ENCODE measurements around the gene RREB1. TPM values are rescaled to one million over a fixed set of nuclear protein-coding genes. Genes with fewer than 3 reads are reported as not detected.

RREB1 gene
- total RNA-seq, 1 donor from 2014 or later = 57.6 TPM

GRCh38 chr6:7140631-7141378 is 33.0 kb downstream of the RREB1 start:
- Mint-ChIP-seq H3K4me3 (ENCODE audit: unreplicated experiment) (peak overlapping the region; percentile 88), H3K36me3 (ENCODE audit: low read depth, unreplicated experiment) (no peaks in the 10 kb centered on the region), H3K9me3 (ENCODE audit: unreplicated experiment) (no peaks in the 10 kb centered on the region), H3K27me3 (ENCODE audit: unreplicated experiment) (peaks cover 6% of the 10 kb centered on the region), H3K4me1 (ENCODE audit: unreplicated experiment) (peaks cover 40% of the 10 kb centered on the region), H3K27ac (ENCODE audit: unreplicated experiment) (peak overlapping the region; percentile 95)
- DNase-seq (ENCODE audit: low spot score) = peak; percentile 88
- TF ChIP-seq, protein P1, sequence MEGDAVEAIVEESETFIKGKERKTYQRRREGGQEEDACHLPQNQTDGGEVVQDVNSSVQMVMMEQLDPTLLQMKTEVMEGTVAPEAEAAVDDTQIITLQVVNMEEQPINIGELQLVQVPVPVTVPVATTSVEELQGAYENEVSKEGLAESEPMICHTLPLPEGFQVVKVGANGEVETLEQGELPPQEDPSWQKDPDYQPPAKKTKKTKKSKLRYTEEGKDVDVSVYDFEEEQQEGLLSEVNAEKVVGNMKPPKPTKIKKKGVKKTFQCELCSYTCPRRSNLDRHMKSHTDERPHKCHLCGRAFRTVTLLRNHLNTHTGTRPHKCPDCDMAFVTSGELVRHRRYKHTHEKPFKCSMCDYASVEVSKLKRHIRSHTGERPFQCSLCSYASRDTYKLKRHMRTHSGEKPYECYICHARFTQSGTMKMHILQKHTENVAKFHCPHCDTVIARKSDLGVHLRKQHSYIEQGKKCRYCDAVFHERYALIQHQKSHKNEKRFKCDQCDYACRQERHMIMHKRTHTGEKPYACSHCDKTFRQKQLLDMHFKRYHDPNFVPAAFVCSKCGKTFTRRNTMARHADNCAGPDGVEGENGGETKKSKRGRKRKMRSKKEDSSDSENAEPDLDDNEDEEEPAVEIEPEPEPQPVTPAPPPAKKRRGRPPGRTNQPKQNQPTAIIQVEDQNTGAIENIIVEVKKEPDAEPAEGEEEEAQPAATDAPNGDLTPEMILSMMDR (IDR thresholded peaks at IDR 0.05; ENCODE audit: unreplicated experiment) = no peak

- H3K27ac Mint-ChIP-seq (ENCODE audit: unreplicated experiment) = no peak overlapping the region
These were observed 34.6 kb downstream of the RREB1 start for GRCh38 chr6:7142228-7142801.

DNA sequence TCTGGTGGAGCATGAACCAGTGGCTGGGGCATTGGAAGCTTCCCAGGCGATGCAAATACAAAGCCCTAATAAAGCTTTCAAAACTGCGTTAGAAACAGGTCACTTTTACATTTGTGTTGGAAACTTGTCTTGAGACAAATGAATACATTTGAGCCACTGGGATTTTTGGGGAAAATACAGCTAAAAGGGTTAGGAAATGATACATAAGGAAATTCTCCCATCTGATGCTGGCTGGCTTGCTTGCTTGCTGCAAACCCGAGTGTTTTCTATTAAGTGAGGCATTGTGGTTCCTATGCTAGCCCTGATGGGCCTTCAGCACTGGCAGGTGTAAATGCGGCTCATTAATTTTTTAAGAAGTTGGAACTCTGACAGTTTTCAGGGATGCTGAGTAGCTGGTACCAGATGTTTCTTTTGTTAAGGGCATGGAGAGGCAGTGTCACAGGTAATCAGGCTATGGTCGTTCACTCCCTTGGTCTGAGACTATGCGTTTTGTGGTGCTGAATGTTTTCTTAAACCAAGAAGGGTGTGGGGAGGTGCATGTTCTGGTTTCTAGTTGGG is 35.2 kb downstream of the RREB1 start:
- peaks cover 10% of the 10 kb centered on the region for H3K27me3 Mint-ChIP-seq (ENCODE audit: unreplicated experiment)
- H3K4me1 Mint-ChIP-seq (ENCODE audit: unreplicated experiment) = peaks cover 52% of the 10 kb centered on the region
- no peaks in the 10 kb centered on the region for H3K9me3 Mint-ChIP-seq (ENCODE audit: unreplicated experiment)

More at GRCh38 chr6:7142228-7142801, 34.6 kb downstream of the RREB1 start:
- TF ChIP-seq, protein P1 (IDR thresholded peaks at IDR 0.05; ENCODE audit: unreplicated experiment) = no peak
- H3K36me3 Mint-ChIP-seq (ENCODE audit: low read depth, unreplicated experiment) = no peaks in the 10 kb centered on the region
- H3K27me3 Mint-ChIP-seq (ENCODE audit: unreplicated experiment) = peaks cover 11% of the 10 kb centered on the region
- H3K4me1 Mint-ChIP-seq (ENCODE audit: unreplicated experiment) = peaks cover 51% of the 10 kb centered on the region
- no peak for DNase-seq (ENCODE audit: low spot score)
- no peak overlapping the region for H3K4me3 Mint-ChIP-seq (ENCODE audit: unreplicated experiment)
- no peaks in the 10 kb centered on the region for H3K9me3 Mint-ChIP-seq (ENCODE audit: unreplicated experiment)

DNA sequence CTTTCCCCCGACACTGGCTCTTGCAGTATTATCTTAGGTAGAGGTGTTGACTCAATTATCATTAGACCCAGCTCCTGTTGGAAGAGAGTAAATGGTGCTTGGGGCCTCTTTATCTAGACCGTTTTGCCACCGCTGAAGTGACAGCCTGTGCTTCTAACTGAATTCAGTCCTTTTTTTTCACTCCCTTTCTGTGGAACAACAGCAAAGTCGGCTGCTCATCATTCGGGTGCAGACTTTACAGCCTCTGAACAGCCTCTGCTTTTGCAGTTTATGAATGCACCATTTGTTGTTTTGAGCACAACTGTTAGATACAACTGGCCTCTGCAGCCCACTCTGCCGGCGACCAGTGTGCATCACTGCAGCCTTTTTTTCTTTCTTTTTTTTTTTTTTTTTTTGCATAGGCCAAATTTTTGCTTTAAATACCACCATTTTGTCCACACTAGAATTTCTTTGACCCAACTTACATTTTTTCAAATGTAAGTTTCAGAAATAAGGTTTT is 35.8 kb downstream of the RREB1 start:
- H3K9me3 Mint-ChIP-seq (ENCODE audit: unreplicated experiment) = no peaks in the 10 kb centered on the region
- no peaks in the 10 kb centered on the region for H3K36me3 Mint-ChIP-seq (ENCODE audit: low read depth, unreplicated experiment)
- H3K27me3 Mint-ChIP-seq (ENCODE audit: unreplicated experiment) = peaks cover 10% of the 10 kb centered on the region
- H3K4me3 Mint-ChIP-seq (ENCODE audit: unreplicated experiment) = no peak overlapping the region
- H3K4me1 Mint-ChIP-seq (ENCODE audit: unreplicated experiment) = peaks cover 55% of the 10 kb centered on the region
- no peak for DNase-seq (ENCODE audit: low spot score)
- H3K27ac Mint-ChIP-seq (ENCODE audit: unreplicated experiment) = no peak overlapping the region
- TF ChIP-seq, protein P1 (IDR thresholded peaks at IDR 0.05; ENCODE audit: unreplicated experiment) = no peak

More for the DNA sequence above, 35.2 kb downstream of the RREB1 start:
- Mint-ChIP-seq H3K27ac (ENCODE audit: unreplicated experiment) (peak overlapping the region; percentile 71), H3K4me3 (ENCODE audit: unreplicated experiment) (no peak overlapping the region), H3K36me3 (ENCODE audit: low read depth, unreplicated experiment) (no peaks in the 10 kb centered on the region)
- DNase-seq (ENCODE audit: low spot score) = no peak
- TF ChIP-seq, protein P1 (IDR thresholded peaks at IDR 0.05; ENCODE audit: unreplicated experiment) = no peak

Measured in endothelial cell (in vitro differentiated cells).